Measurements from ENCODE around the gene LRRC14B. TPM values are rescaled to one million over a fixed set of nuclear protein-coding genes. Genes with fewer than 3 reads are reported as not detected.

The LRRC14B gene
- polyA plus RNA-seq, 1 donor, result 0.13 TPM

DNA sequence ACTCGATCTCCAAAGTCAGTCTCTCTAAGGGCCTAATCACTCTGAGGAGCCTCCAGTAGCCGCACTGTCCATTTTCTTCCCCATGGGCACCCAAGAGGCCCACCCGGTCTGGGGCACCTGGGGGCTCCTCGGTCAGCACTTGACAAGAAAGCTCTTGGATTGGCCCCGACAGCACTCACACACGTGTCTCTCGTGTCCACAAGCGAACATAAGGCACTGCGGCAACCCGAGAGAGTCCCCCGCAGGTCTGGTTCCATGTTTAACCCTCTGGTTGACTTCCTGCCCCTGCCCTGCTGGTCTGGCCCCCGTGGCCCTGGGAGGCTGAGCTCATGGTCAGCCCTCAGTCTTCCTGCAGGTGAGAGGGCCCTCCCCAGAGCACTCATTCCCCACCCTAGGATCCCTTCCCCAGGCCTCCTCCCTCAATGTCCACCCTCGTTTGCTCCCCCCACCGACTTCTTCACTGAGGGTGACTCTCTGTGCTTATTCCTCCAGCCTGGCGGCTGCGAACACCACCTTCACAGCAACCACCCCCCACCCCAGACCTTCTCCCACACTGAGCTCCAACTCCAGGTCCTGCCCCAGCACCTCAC lies 16.3 kb upstream of the LRRC14B start:
- H3K4me3 ChIP-seq (ENCODE audit: low read length), result no peak overlapping the region
- H3K4me1 ChIP-seq (ENCODE audit: control insufficient read depth, insufficient read depth, low read length), result no peaks in the 10 kb centered on the region
- H3K36me3 ChIP-seq (ENCODE audit: control insufficient read depth, insufficient read depth, low read length), result no peaks in the 10 kb centered on the region
- no peak for DNase-seq
- H3K9me3 ChIP-seq (ENCODE audit: control insufficient read depth, low read depth, low read length), result no peaks in the 10 kb centered on the region
- no CpG with 5 or more reads among the region's 16 CpGs for WGBS (ENCODE audit: insufficient coverage, low lambda C conversion rate)
- H3K27ac ChIP-seq (ENCODE audit: low read length), result no peak overlapping the region
- no peaks in the 10 kb centered on the region for H3K27me3 ChIP-seq (ENCODE audit: control insufficient read depth, insufficient read depth, low read length)

DNA sequence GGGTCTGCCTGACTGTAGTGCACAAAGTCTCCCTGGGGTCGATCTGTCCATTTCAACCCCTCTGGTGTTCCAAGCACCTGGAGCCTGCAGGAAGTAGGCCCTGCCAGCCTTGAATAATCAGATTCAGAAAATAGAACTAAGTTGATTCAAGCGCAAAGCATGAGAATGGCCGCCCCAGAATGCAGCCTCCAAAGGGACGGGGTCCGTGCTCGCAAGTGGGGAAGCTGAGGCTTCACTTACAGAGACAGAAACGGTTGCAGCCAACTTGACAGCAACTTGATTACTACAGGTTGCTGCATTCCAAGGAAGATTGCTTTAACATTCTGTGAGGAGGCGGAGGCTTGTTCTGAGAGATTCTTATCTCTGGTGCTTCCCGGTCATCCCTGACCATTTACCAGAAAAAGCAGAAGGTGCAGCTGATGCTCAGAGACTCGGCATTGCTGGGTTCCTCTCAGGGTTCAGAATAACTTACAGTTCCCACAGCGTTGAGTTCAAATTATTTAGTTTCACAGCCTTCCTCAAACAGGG lies 14.9 kb upstream of the LRRC14B start:
- Histone ChIP-seq H3K9me3 (ENCODE audit: control insufficient read depth, low read depth, low read length) (no peaks in the 10 kb centered on the region), H3K27ac (ENCODE audit: low read length) (no peak overlapping the region), H3K4me3 (ENCODE audit: low read length) (no peak overlapping the region), H3K27me3 (ENCODE audit: control insufficient read depth, insufficient read depth, low read length) (no peaks in the 10 kb centered on the region), H3K36me3 (ENCODE audit: control insufficient read depth, insufficient read depth, low read length) (no peaks in the 10 kb centered on the region), H3K4me1 (ENCODE audit: control insufficient read depth, insufficient read depth, low read length) (no peaks in the 10 kb centered on the region)
- DNase-seq, result no peak
- no CpG with 5 or more reads among the region's 11 CpGs for WGBS (ENCODE audit: insufficient coverage, low lambda C conversion rate)

DNA sequence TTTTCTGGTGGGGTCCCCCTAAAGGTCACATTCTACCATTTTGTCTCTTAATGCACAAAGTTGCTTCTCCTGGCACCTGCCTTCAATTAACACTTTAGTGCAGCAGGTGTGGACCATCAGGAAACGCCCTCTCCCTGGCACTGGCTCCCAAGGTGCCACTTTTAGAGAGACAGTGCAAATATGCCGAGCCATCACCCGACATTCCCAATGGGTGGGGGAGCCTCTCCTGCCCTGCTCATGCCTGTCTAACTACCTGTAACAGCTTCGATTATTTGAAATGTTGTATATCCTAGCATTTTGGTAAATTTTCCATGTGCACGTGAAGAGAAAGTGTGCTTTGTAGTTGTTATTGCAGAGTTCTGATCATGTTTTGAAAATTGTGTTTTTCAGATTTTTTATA lies 13.2 kb upstream of the LRRC14B start:
- Histone ChIP-seq H3K27ac (ENCODE audit: low read length) (no peak overlapping the region), H3K27me3 (ENCODE audit: control insufficient read depth, insufficient read depth, low read length) (no peaks in the 10 kb centered on the region), H3K9me3 (ENCODE audit: control insufficient read depth, low read depth, low read length) (no peaks in the 10 kb centered on the region), H3K36me3 (ENCODE audit: control insufficient read depth, insufficient read depth, low read length) (no peaks in the 10 kb centered on the region), H3K4me3 (ENCODE audit: low read length) (no peak overlapping the region), H3K4me1 (ENCODE audit: control insufficient read depth, insufficient read depth, low read length) (no peaks in the 10 kb centered on the region)
- DNase-seq, result no peak
- WGBS (ENCODE audit: insufficient coverage, low lambda C conversion rate), result 90% methylated on average over 2 of the region's 5 CpGs

DNA sequence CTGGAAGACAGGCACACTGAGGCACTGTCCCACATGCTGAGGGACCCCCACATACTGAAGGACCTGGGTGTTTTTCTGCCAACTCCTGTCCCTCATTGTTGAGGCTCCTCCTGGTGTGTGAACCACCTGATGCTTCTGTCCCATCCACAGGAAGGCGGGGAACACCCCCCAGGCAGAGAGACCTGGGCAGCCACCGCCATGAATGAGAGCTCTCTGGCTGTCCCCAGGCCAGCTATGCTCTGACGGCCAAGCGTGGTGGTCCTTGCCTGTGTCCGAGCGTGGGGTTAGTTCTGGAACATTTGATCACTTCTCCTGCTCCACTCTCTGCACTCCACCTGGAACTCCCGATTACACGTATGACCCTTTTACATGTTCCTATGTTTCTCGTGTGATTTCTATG lies 11.9 kb upstream of the LRRC14B start:
- 100% methylated on average over 3 of the region's 9 CpGs for WGBS (ENCODE audit: insufficient coverage, low lambda C conversion rate)
- Histone ChIP-seq H3K4me3 (ENCODE audit: low read length) (no peak overlapping the region), H3K27me3 (ENCODE audit: control insufficient read depth, insufficient read depth, low read length) (no peaks in the 10 kb centered on the region), H3K36me3 (ENCODE audit: control insufficient read depth, insufficient read depth, low read length) (no peaks in the 10 kb centered on the region), H3K4me1 (ENCODE audit: control insufficient read depth, insufficient read depth, low read length) (no peaks in the 10 kb centered on the region), H3K9me3 (ENCODE audit: control insufficient read depth, low read depth, low read length) (no peaks in the 10 kb centered on the region), H3K27ac (ENCODE audit: low read length) (no peak overlapping the region)
- no peak for DNase-seq

DNA sequence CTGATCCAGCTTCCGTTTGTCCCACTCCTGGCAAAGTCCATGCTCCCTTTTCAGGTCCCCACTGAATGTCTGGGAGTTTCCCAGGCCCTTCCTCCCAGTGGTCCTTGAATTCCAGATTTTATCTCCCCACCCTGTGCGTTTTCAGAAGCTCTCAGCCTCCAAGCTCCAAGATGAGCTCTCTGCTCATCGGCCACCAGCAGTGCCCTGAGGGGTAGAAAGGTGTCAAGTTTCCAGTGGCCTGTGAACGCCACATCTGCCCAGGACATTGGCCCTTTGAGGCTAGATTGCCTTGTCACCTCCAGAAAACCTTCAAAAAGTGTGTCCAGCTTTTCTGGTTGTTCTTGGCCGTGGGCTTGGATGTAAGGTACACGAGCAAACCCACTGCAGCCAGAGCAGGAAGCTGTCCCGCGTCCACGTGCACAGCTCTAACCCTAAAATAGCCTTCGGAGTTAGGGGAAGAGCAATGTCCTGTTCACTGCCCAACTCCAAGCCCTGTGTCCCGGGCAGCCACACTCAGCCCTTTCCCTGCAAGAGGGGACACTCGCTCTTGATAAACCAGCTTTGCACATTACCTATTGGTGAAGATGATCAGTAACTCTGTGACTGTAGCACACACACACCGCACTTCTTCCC lies 10.9 kb upstream of the LRRC14B start:
- H3K9me3 ChIP-seq (ENCODE audit: control insufficient read depth, low read depth, low read length), result no peaks in the 10 kb centered on the region
- no peak overlapping the region for H3K27ac ChIP-seq (ENCODE audit: low read length)
- DNase-seq, result no peak
- no peaks in the 10 kb centered on the region for H3K36me3 ChIP-seq (ENCODE audit: control insufficient read depth, insufficient read depth, low read length)
- H3K4me1 ChIP-seq (ENCODE audit: control insufficient read depth, insufficient read depth, low read length), result no peaks in the 10 kb centered on the region
- H3K27me3 ChIP-seq (ENCODE audit: control insufficient read depth, insufficient read depth, low read length), result no peaks in the 10 kb centered on the region
- no CpG with 5 or more reads among the region's 13 CpGs for WGBS (ENCODE audit: insufficient coverage, low lambda C conversion rate)
- no peak overlapping the region for H3K4me3 ChIP-seq (ENCODE audit: low read length)

DNA sequence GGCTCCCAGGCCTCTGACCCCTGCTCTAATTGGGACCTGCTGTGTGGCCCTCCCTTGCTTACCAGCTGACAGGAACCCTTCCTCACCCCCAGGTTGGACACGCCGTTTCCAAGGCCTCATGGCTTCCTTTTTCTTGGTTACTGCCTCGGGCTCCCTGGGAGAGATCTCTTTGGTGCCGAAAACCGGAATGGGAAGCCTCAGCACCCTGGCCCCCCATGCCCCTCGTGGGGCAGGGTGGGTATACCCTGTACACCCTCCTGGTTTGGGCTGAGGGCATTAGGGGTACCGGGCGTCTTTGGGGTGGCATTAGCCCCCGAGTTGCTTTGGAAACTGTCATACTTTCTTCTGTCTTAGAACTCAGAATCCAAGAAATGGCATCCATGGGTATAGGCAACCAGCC lies 10.1 kb upstream of the LRRC14B start:
- WGBS (ENCODE audit: insufficient coverage, low lambda C conversion rate), result no CpG with 5 or more reads among the region's 9 CpGs
- H3K9me3 ChIP-seq (ENCODE audit: control insufficient read depth, low read depth, low read length), result no peaks in the 10 kb centered on the region
- no peaks in the 10 kb centered on the region for H3K27me3 ChIP-seq (ENCODE audit: control insufficient read depth, insufficient read depth, low read length)
- no peak overlapping the region for H3K4me3 ChIP-seq (ENCODE audit: low read length)
- DNase-seq, result no peak
- H3K36me3 ChIP-seq (ENCODE audit: control insufficient read depth, insufficient read depth, low read length), result no peaks in the 10 kb centered on the region
- H3K4me1 ChIP-seq (ENCODE audit: control insufficient read depth, insufficient read depth, low read length), result no peaks in the 10 kb centered on the region
- H3K27ac ChIP-seq (ENCODE audit: low read length), result no peak overlapping the region

DNA sequence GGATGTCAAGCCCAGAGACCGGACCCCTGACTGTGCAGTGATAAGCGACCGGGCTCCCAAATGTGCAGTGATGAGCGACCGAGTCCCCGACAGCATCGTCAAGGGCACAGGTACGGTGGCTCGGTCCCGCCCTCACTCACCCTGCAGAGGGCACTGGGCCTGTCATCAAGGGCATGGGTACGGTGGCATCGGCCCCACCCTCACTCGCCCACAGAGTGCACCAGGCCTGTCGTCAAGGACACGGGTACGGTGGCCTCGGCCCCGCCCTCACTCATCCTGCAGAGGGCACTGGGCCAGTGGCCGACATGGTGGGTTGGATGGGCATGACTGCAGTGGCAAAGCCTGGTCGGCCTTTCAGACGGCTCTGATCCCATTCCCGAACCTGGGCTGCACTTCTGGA lies 9.7 kb upstream of the LRRC14B start:
- no peak for DNase-seq
- Histone ChIP-seq H3K4me1 (ENCODE audit: control insufficient read depth, insufficient read depth, low read length) (no peaks in the 10 kb centered on the region), H3K27me3 (ENCODE audit: control insufficient read depth, insufficient read depth, low read length) (no peaks in the 10 kb centered on the region), H3K27ac (ENCODE audit: low read length) (no peak overlapping the region), H3K4me3 (ENCODE audit: low read length) (no peak overlapping the region), H3K9me3 (ENCODE audit: control insufficient read depth, low read depth, low read length) (no peaks in the 10 kb centered on the region), H3K36me3 (ENCODE audit: control insufficient read depth, insufficient read depth, low read length) (no peaks in the 10 kb centered on the region)
- no CpG with 5 or more reads among the region's 22 CpGs for WGBS (ENCODE audit: insufficient coverage, low lambda C conversion rate)

DNA sequence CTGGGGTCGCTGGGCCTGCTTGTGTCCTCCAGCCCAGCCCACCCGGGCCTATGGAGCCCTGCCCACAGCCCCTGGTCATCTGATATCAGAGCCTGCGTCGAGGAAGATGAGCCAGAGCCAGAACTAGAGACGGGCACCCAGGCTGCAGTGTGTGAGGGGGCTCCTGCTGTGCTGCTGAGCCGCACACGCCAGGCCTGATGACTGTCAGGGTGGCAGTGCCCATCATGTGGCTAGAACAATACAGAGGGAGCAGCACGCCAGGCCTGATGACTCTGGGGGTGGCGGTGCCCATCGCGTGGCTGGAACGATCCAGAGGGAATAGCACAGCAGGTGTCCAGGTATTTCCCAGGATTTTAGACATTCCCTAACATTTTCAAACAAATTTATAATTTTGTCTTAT lies 9.2 kb upstream of the LRRC14B start:
- H3K27ac ChIP-seq (ENCODE audit: low read length), result no peak overlapping the region
- no peak for DNase-seq
- no peaks in the 10 kb centered on the region for H3K4me1 ChIP-seq (ENCODE audit: control insufficient read depth, insufficient read depth, low read length)
- H3K4me3 ChIP-seq (ENCODE audit: low read length), result no peak overlapping the region
- H3K36me3 ChIP-seq (ENCODE audit: control insufficient read depth, insufficient read depth, low read length), result no peaks in the 10 kb centered on the region
- no CpG with 5 or more reads among the region's 12 CpGs for WGBS (ENCODE audit: insufficient coverage, low lambda C conversion rate)
- H3K9me3 ChIP-seq (ENCODE audit: control insufficient read depth, low read depth, low read length), result no peaks in the 10 kb centered on the region
- H3K27me3 ChIP-seq (ENCODE audit: control insufficient read depth, insufficient read depth, low read length), result no peaks in the 10 kb centered on the region

DNA sequence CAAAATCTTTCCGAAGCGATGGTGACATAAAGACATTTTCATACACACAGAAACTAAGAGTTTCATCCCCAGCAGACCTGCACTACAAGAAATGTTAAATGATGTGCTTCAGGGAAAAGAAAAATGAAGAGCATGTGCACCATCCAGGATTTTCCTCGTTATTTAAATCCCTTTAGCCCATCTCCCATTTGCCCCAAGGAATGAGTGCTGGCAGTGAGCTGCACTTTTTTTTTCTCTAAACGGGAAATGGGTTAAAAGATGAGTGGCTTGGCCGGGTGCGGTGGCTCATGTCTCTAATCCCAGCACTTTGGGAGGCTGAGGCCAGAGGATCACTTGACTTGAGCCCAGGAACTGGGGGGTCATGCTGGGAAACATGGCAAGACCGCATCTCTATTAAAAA lies 6.8 kb upstream of the LRRC14B start:
- H3K4me3 ChIP-seq (ENCODE audit: low read length), result no peak overlapping the region
- DNase-seq, result no peak
- 100% methylated on average over 2 of the region's 7 CpGs for WGBS (ENCODE audit: insufficient coverage, low lambda C conversion rate)
- H3K27ac ChIP-seq (ENCODE audit: low read length), result no peak overlapping the region
- no peaks in the 10 kb centered on the region for H3K9me3 ChIP-seq (ENCODE audit: control insufficient read depth, low read depth, low read length)
- H3K36me3 ChIP-seq (ENCODE audit: control insufficient read depth, insufficient read depth, low read length), result no peaks in the 10 kb centered on the region
- no peaks in the 10 kb centered on the region for H3K4me1 ChIP-seq (ENCODE audit: control insufficient read depth, insufficient read depth, low read length)
- H3K27me3 ChIP-seq (ENCODE audit: control insufficient read depth, insufficient read depth, low read length), result peaks cover 5% of the 10 kb centered on the region

DNA sequence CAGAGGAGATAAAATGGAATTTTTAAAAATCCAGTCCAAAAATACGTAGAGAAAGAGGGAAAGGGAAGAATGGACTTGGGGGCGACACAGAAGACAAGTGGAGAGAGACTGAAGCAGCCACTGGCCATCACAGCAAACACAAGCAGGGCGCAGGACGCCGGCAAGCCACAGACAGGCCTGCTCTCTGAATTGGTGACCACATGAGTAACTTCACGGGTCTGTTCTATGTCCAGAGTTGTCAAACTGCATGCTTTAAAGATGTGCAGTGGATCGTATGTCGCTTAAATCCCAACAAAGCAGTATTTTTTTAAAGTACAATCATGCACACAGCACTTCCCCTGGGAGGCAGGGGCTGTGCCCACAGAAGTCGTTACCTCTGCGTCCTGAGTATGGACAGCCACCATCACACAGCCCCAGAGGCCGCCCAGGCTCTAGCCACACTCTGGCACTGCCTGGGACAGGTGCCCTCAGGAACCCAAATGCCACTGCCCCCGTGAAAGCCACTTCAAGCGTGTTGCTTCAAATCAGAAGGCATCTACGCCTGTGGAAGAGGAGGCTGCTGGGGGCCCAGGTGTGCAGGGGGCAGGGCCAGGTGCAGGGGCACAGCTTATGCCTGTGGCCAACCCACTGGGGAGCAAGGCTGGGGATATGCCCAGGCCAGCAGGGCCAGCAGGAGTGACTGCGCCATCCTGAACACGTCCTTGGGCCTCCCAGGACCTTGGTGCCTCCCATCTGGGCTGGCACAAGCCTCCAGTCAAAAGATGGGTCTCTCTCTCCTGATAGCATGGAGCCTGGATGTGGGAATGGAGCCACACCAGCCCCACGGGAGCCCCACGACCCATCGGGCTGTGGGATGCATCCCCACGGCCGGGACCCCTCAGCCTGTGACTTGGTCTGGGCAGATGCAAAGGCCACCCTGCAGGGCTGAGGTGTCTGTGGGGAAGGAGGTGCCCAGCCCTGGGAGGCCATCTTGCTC lies 5.9 kb upstream of the LRRC14B start:
- Histone ChIP-seq H3K4me1 (ENCODE audit: control insufficient read depth, insufficient read depth, low read length) (no peaks in the 10 kb centered on the region), H3K9me3 (ENCODE audit: control insufficient read depth, low read depth, low read length) (no peaks in the 10 kb centered on the region), H3K4me3 (ENCODE audit: low read length) (no peak overlapping the region), H3K27ac (ENCODE audit: low read length) (no peak overlapping the region), H3K36me3 (ENCODE audit: control insufficient read depth, insufficient read depth, low read length) (no peaks in the 10 kb centered on the region), H3K27me3 (ENCODE audit: control insufficient read depth, insufficient read depth, low read length) (peaks cover 7% of the 10 kb centered on the region)
- DNase-seq, result no peak
- no CpG with 5 or more reads among the region's 21 CpGs for whole genome bisulfite sequencing (ENCODE audit: insufficient coverage, low lambda C conversion rate)
